GM19467 (cell line): ENCODE data around the gene MYO7B.

Experiments used
- ATAC-seq: cut with Tn5 transposase; IDR thresholded peaks from one replicate; pipeline ENCODE4 v1.9.1; 2021; ENCODE audit warnings: mild to moderate bottlenecking, moderate library complexity; ENCODE audit not compliant: unreplicated experiment

MYO7B gene

GRCh38 chr2:127535422-127535901 lies at the start of gene MYO7B:
Gene MYO7B, plus strand, starts transcription at chr2:127535683. Its CDS starts 24,040 bp downstream, at chr2:127559723.
- ATAC-seq = no peak

DNA sequence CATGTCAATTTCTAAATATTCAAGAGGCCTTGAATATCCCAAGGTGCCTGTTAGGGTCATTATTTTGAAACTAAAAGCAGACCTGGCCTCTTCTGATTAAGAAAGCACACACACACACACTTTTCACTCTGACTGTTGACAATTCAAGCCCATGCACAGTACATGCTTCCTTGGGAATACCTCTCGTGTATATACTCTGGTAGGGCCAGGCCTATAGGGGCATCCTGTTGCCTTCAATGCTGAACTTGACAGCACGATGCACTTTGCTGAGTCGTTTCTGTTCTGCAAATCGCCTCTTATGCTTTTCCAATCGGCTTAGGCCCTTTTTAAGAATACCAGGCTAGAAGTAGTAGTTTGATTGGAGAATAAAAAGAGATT lies 49.8 kb upstream of the MYO7B start:
- no peak for ATAC-seq

DNA sequence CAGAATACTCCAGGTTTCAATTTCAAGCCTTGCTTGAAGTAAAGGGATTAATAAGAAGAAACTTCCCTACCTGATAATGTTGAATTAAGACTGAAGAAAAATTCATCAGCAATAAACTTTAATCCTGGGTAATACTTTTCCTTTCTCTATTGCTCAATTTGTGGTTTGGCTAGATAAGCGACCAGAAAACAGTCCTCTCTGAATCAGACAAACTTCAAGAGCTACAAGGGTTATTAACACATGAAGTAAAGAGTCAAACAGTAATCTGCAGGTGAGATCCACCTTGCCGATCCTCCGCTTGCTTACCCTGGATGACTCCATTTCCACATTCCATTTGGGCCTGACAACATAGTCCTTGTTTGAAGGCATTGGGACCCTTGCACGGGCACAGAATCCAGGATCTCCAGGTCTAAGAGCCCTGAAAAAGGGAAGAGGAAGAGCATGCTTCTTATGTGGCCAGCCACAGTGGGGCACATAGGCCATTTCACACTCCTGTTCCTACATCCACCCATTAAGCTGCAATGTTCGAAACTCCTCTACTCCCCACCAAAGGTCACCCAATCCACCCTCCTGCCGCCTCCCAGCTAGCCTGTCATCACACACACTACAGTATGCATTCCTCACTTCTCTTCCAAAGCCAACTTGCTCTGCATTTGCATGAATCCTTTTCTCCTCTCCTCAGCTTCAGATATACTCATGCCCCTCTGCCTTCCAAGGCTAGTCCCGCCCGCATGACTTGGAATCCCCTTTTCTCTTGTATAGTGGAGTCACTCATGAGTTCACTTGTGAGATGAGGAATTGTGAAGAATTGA lies 49.0 kb upstream of the MYO7B start:
- ATAC-seq = no peak

GRCh38 chr2:127490283-127490682 lies 45.2 kb upstream of the MYO7B start:
- ATAC-seq = no peak

- no peak for ATAC-seq
These were observed 37.1 kb upstream of the MYO7B start for GRCh38 chr2:127498386-127498785.

- ATAC-seq = no peak
These were observed 32.0 kb upstream of the MYO7B start for GRCh38 chr2:127503491-127503890.

DNA sequence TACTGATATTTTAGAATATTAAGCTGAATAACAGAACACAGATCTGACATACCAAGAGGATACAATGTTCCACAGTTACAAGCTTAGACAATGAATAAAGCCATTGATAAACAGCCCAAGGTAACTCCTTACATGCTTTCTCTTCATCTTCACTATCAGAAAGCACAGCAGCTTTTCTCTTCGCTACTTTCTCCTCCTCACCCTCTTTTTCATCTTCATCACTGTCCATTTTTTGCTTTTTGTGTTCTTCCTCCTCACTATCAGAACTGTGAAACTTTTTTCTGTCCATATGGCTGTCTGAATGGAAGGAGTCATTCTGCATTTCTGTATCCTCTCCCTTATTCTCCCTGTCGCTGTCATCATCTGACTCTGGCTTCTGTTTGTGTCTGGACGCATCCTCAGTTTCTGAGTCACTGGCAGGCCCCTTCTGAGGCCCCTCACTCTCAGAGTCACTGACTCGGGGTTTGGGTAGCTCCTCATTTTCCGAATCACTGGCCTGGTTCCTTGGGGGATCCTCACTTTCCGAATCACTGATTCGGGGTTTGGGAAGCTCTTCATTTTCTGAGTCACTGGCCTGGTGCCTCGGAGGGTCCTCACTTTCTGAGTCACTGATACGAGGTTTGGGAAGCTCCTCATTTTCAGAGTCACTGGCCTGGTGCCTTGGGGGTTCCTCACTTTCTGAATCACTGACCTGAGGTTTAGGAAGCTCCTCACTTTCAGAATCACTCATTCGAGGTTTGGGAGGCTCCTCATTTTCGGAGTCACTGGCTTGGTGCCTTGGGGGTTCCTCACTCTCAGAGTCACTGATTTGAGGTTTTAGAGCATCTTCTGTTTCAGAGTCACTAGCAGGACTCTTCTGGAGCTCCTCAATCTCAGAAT lies 30.7 kb upstream of the MYO7B start:
- ATAC-seq = no peak

- ATAC-seq = no peak
These were observed 29.0 kb upstream of the MYO7B start for GRCh38 chr2:127506510-127506909.

DNA sequence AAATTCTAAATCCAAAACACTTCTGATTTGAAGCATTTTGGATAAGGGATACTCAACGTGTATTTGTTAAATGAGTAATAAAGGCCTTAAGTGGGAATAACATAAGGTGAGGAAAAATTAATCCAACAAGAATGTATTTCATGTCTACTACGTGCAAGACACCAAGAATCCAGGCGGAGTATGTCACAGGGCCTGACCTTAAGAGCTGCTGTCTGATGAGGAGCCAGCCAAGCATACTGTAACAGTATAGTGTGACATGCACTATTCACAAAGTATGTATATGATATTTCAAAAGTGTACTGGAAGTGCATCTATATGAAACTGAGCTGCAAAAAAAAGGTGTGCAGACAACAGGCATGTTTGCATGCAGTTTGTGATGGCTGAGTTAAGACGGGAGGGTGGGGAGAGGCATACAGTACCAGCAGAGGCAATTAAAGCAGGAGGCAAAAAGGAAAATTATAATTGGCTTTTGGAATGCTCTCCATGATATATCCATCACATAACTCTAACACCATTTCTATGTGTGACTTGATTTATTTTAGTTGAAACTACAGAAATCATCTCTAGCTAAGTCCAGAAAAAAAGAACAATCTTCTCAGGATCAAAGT lies 27.4 kb upstream of the MYO7B start:
- no peak for ATAC-seq

DNA sequence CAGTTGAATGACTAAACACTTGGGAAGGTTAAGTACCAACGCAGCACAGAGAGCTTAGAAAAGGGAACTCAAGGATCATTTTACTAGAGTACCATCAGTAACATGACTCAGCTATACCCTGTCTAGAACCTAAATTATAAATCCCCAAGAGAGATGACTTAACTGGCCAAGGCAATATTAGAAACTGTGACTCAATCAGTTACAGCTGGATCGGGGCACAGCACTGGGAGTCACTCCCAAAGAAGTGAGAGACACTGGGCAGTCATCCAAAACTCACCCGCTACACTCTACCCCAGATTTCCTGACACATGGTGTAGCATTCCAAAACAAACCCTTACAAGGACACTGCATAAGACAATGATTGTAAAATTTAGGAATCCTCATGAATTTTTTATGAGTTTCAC lies 26.9 kb upstream of the MYO7B start:
- no peak for ATAC-seq

DNA sequence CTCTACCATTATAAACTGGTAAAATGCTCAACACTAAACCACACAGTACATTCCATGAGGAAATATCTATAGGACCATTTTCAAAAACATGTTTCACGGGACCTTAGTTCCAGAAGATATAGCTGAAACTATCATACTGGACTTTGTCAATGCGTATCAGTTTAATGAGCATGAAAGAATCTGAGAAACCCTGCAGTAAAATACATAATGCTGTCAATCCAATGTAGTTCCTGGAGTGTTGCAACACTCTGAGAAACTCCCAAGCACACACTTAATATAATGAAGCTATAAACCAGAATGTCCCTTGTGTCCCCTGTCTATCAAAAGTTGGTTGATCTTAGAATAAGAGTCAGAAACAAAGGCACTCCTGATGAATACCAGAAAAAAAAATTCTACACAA lies 25.4 kb upstream of the MYO7B start:
- ATAC-seq = no peak

DNA sequence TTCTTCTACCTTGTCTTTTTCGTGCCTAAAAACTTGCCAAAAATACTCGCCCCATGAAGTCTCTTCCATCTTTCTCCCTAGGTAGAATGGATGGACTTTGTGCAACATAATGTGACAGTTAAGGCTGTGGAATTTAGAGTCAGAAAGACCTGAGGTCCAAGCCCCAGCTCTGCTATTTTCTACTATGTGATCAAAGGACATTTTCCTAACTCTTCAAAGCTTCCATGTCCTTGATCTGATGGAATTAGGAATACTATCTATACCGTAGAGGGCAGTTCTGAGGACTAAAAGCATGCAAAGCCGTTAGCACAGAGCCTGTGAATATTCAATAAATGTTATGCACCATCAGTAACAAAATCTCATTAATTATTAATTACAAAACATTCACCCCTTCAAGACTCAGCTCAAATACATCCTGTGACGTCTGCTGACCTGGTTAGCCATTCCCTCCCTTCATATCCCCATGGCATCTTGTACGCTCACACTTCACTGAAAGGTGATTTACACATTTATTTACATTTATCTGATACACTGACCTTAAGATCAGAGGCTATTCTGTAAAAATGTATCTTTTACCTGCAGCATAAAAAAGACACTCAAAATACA lies 24.3 kb upstream of the MYO7B start:
- no peak for ATAC-seq

- no peak for ATAC-seq
These were observed 23.6 kb upstream of the MYO7B start for GRCh38 chr2:127511917-127512316.

DNA sequence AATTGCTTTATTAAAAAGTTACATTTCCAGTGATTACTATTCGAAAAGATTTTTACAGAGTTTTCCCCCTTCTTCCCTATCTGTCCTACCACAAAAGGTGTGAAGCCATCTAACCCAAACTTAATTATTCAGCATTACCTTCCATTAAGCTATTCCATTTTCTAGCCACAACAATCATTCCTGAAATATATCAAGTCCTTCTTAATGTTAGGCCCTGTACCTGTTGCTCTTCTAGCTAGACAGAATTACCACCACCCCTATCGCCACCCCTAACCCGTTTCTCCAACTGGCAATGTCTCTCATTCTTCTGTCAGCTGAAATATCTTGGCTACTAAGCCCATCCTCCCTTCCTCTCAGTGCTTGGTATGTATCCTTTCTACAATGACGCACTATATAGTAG lies 23.1 kb upstream of the MYO7B start:
- no peak for ATAC-seq

DNA sequence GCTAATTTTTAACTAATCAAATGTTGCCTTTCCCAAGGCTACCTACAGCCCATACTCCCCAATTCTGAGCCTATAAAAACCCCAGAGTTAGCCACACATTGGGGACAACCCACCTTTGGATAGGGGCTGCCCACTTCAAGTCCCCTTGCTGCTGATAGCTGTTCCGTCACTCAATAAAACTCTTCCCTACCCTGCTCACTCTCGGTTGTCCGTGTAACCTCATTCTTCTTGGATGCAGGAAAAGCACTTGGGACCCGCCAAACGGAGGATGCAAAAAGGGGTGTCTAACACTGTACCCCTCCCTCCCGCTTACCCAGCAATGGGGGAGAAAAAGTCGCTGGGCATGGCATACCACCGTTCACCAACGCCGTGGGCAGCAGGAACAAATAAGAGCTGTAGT lies 21.4 kb upstream of the MYO7B start:
- no peak for ATAC-seq

- ATAC-seq = no peak
These were observed 21.0 kb upstream of the MYO7B start for GRCh38 chr2:127514485-127514884.

- no peak for ATAC-seq
These were observed 20.0 kb upstream of the MYO7B start for GRCh38 chr2:127515383-127515915.

DNA sequence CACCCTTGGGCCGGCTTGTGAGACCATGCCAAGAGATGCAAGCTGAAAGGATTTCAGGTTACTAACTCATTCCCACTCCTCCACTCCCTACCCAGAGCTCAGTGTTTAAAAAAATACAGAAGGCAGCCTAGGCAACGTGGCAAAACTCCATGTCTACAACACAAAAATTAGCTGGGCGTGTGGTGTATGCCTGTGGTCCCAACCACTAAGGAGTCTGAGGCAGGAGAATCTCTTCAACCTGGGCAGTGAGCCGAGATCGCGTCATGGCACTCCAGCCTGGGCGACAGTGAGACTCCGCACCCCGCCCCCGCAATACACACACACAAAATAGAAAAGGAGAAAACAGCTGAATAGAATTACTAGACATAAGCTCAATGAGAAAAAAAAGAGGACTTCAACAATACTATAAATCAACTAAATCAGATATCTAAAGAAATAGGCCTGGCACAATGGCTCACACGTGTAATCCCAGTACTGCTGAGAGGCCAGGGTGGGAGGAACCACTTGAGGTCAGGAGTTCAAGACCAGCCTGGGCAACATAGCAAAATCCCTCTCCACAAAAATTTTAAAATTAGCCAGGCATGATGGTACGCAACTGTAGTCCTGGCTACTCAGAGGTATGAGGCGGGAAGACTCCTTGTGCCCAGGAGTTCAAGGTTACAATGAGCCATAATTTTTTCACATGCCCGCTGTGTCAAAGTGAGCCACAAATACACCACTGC lies 19.3 kb upstream of the MYO7B start:
- ATAC-seq = no peak

DNA sequence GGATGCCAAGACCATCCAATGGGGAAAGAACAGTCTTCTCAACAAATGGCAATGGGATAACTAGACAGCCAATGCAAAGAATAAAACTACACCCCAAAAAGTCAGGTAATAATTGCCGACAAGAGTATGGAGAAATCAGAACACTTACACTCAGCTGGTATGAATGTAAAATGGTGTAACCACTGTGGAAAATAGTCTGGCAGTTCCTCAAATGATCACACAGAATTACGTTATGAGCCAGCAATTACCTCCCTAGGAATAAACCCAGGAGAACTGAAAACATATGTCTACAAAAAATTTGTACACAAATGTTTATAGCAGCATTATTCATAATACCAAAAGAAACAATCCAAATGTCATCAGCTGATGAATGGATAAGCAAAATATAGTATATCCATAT lies 18.0 kb upstream of the MYO7B start:
- ATAC-seq = no peak

GRCh38 chr2:127520424-127520823 lies 15.1 kb upstream of the MYO7B start:
- ATAC-seq = no peak
